GM19372 (cell line): ENCODE results near the gene OR52L1.
"Not testable (repeated sequence)": the region's sequence is repeated elsewhere in the genome, so short reads cannot be mapped to it uniquely, and the experiment has no call there.

Source experiments
- ATAC-seq: cut with Tn5 transposase; IDR thresholded peaks from one replicate; pipeline ENCODE4 v1.9.1; 2021; ENCODE audit warnings: mild to moderate bottlenecking, low read depth, moderate library complexity; ENCODE audit not compliant: unreplicated experiment

The OR52L1 gene

GRCh38 chr11:5986885-5987284, at the start of gene OR52L1:
OR52L1 (minus strand) TSS chr11:5986985; CDS start chr11:5986930, 55 bp downstream.
- ATAC-seq: no peak

GRCh38 chr11:6030708-6031405, 44.1 kb upstream of the OR52L1 start, which contains the start of gene OR56A1:
OR56A1 (minus strand) TSS chr11:6030758; CDS start chr11:6027692, 3,066 bp downstream.
- ATAC-seq: no peak

- no peak for ATAC-seq
Observed at GRCh38 chr11:6027501-6027900, 40.7 kb upstream of the OR52L1 start.

GRCh38 chr11:6025056-6025455, 38.3 kb upstream of the OR52L1 start:
- no peak for ATAC-seq

- ATAC-seq: no peak
Observed at GRCh38 chr11:6022956-6023355, 36.2 kb upstream of the OR52L1 start.

- no peak for ATAC-seq
Observed at GRCh38 chr11:6013042-6013441, 26.3 kb upstream of the OR52L1 start.

GRCh38 chr11:6012035-6012668, 25.4 kb upstream of the OR52L1 start:
- no peak for ATAC-seq

GRCh38 chr11:6006846-6007245, 20.1 kb upstream of the OR52L1 start, which contains the start of gene OR56A4:
OR56A4 (minus strand) TSS chr11:6006946; CDS start chr11:6002992, 3,954 bp downstream.
- no peak for ATAC-seq

- ATAC-seq: no peak
Observed at GRCh38 chr11:6006395-6006794, 19.6 kb upstream of the OR52L1 start.

GRCh38 chr11:6002202-6002699, 15.5 kb upstream of the OR52L1 start:
- ATAC-seq: no peak

GRCh38 chr11:5994791-5995190, 8.0 kb upstream of the OR52L1 start:
- no peak for ATAC-seq

GRCh38 chr11:5992604-5993251, 5.9 kb upstream of the OR52L1 start:
- no peak for ATAC-seq

- ATAC-seq: no peak
Observed at GRCh38 chr11:5992150-5992549, 5.4 kb upstream of the OR52L1 start.

- no peak for ATAC-seq
Observed at GRCh38 chr11:5989203-5989602, 2.4 kb upstream of the OR52L1 start.

- ATAC-seq: no peak
Observed at GRCh38 chr11:5983443-5983842, 3.3 kb downstream of the OR52L1 start.

- no peak for ATAC-seq
Observed at GRCh38 chr11:5973530-5973929, 13.3 kb downstream of the OR52L1 start.

GRCh38 chr11:5968394-5968793, 18.4 kb downstream of the OR52L1 start, which contains the start of gene OR56A5:
OR56A5 (minus strand) TSS chr11:5968494; CDS start chr11:5968494, 0 bp downstream.
- ATAC-seq: no peak

- no peak for ATAC-seq
Observed at GRCh38 chr11:5967708-5968107, 19.1 kb downstream of the OR52L1 start.

GRCh38 chr11:5966958-5967357, 19.8 kb downstream of the OR52L1 start:
- no peak for ATAC-seq

- ATAC-seq: not testable (repeated sequence)
Observed at GRCh38 chr11:5960704-5961320, 26.0 kb downstream of the OR52L1 start.

- ATAC-seq: no peak
Observed at GRCh38 chr11:5955586-5955985, 31.2 kb downstream of the OR52L1 start.
